DND-41 (cell line): Measurements from ENCODE around the gene HPRT1.

Experiments
- CTCF ChIP-seq: IDR thresholded peaks from 2 replicates; pipeline ENCODE4 v1.5.1; 2012; ENCODE audit warnings: borderline replicate concordance, low read length, moderate library complexity, mild to moderate bottlenecking; ENCODE audit not compliant: poor library complexity, severe bottlenecking; ENCODE audit errors: extremely low read depth
- EZH2 ChIP-seq: IDR thresholded peaks from 3 replicates; pipeline ENCODE4 v1.6.1; 2012; ENCODE audit warnings: borderline replicate concordance, low read depth, mild to moderate bottlenecking, moderate library complexity, low read length, inconsistent platforms; ENCODE audit not compliant: severe bottlenecking

GRCh38 chrX:134454506-134454905 is 5.5 kb upstream of the HPRT1 start:
- TF ChIP-seq CTCF (no peak), EZH2 (no peak)
